WTC11 (cell line): Measurements from ENCODE around the gene HCN1. TPM values are rescaled to one million over a fixed set of nuclear protein-coding genes. Genes with fewer than 3 reads are reported as not detected.

Experiments
- ATAC-seq: fragments of 200-7000 bp; cut with Tn5 transposase; 2 replicates; pipeline ENCODE4 v1.10.0; 2021; ENCODE audit warnings: mild to moderate bottlenecking, moderate library complexity
- CTCF ChIA-PET: fragments of 300-600 bp; sonication (Branson Sonifier 250); formaldehyde crosslinking; loops from one replicate; lab custom pipeline; 2021; ENCODE audit warnings: antibody characterized with exemption; lab: Charles Lee
- POLR2A ChIA-PET: fragments of 350-600 bp; sonication (Branson Sonifier 250); formaldehyde crosslinking; loops from one replicate; lab custom pipeline; 2021; ENCODE audit warnings: antibody characterized with exemption; lab: Charles Lee
- DNase-seq: peaks from one replicate; pipeline ENCODE4 v3.0.0; 2021; ENCODE audit warnings: low spot score
- H3K27ac Mint-ChIP-seq: 2 replicates; pipeline ENCODE4 v1.8.0; 2021; ENCODE audit warnings: mixed read lengths
- H3K27me3 Mint-ChIP-seq: 2 replicates; pipeline ENCODE4 v1.8.0; 2021; ENCODE audit warnings: low read depth, mild to moderate bottlenecking, moderate library complexity, mixed read lengths
- H3K36me3 Mint-ChIP-seq: 2 replicates; pipeline ENCODE4 v1.8.0; 2021; ENCODE audit warnings: mixed read lengths
- H3K4me1 Mint-ChIP-seq: 2 replicates; pipeline ENCODE4 v1.8.0; 2022; ENCODE audit warnings: mixed read lengths
- H3K4me3 Mint-ChIP-seq: 2 replicates; pipeline ENCODE4 v1.8.0; 2021; ENCODE audit warnings: mild to moderate bottlenecking, moderate library complexity, mixed read lengths
- H3K9me3 Mint-ChIP-seq: 2 replicates; pipeline ENCODE4 v1.8.0; 2021; ENCODE audit warnings: mixed read lengths
- AR ChIP-seq: fragments of 250-450 bp; sonication (Bioruptor Pico); IDR thresholded peaks from 2 replicates; pipeline ENCODE4 v1.9.0; 2021; ENCODE audit warnings: mild to moderate bottlenecking
- CBFB ChIP-seq: sonication (generic); formaldehyde crosslinking; IDR thresholded peaks from 2 replicates; pipeline ENCODE4 v1.8.1; 2022; ENCODE audit warnings: mild to moderate bottlenecking, low read depth, missing genetic modification reagents
- FOXJ3 ChIP-seq: sonication (generic); formaldehyde crosslinking; IDR thresholded peaks from 2 replicates; pipeline ENCODE4 v1.9.0; 2021; ENCODE audit warnings: missing genetic modification reagents, mild to moderate bottlenecking, borderline replicate concordance
- RELA ChIP-seq: sonication (generic); formaldehyde crosslinking; IDR thresholded peaks from 2 replicates; pipeline ENCODE4 v1.8.1; 2022; ENCODE audit warnings: missing genetic modification reagents, mild to moderate bottlenecking, borderline replicate concordance
- RORB ChIP-seq: fragments of 250-450 bp; sonication (Bioruptor Pico); IDR thresholded peaks from 2 replicates; pipeline ENCODE4 v1.9.0; 2021; ENCODE audit warnings: mild to moderate bottlenecking
- ZBTB21 ChIP-seq: sonication (generic); formaldehyde crosslinking; IDR thresholded peaks from 2 replicates; pipeline ENCODE4 v1.8.1; 2023; ENCODE audit warnings: mild to moderate bottlenecking, missing genetic modification reagents, borderline replicate concordance
- ZNF121 ChIP-seq: sonication (generic); formaldehyde crosslinking; IDR thresholded peaks from 2 replicates; pipeline ENCODE4 v1.8.0; 2023; ENCODE audit warnings: missing genetic modification reagents
- ZNF232 ChIP-seq: sonication (generic); formaldehyde crosslinking; IDR thresholded peaks from 2 replicates; pipeline ENCODE4 v1.8.0; 2022; ENCODE audit warnings: mild to moderate bottlenecking, missing genetic modification reagents
- ZNF263 ChIP-seq: sonication (generic); formaldehyde crosslinking; IDR thresholded peaks from 2 replicates; pipeline ENCODE4 v1.8.1; 2022; ENCODE audit warnings: low read depth, mild to moderate bottlenecking, moderate library complexity, missing genetic modification reagents
- ZNF396 ChIP-seq: fragments of 250-450 bp; sonication (Bioruptor Pico); IDR thresholded peaks from 2 replicates; pipeline ENCODE4 v1.8.0; 2021; ENCODE audit warnings: mild to moderate bottlenecking, moderate library complexity, borderline replicate concordance
- total RNA-seq: library from RNA; stranded (reverse); gene quantifications from 3 replicates; pipeline ENCODE4 v1.2.3, GENCODE V29; 2021
- TF ChIP-seq, protein P1 (sequence below): sonication (generic); formaldehyde crosslinking; IDR thresholded peaks from 2 replicates; pipeline ENCODE4 v1.8.0; 2022; ENCODE audit warnings: mild to moderate bottlenecking, missing genetic modification reagents
- TF ChIP-seq, protein P2 (sequence below): sonication (generic); formaldehyde crosslinking; IDR thresholded peaks from 2 replicates; pipeline ENCODE4 v1.8.1; 2022; ENCODE audit warnings: mild to moderate bottlenecking, moderate library complexity, missing genetic modification reagents
- TF ChIP-seq, protein P3 (sequence below): sonication (generic); formaldehyde crosslinking; IDR thresholded peaks from 2 replicates; pipeline ENCODE4 v1.8.0; 2023; ENCODE audit warnings: missing genetic modification reagents, mild to moderate bottlenecking, borderline replicate concordance
- TF ChIP-seq, protein P4 (sequence below): sonication (generic); formaldehyde crosslinking; IDR thresholded peaks from 2 replicates; pipeline ENCODE4 v1.8.1; 2022; ENCODE audit warnings: missing genetic modification reagents, borderline replicate concordance
- TF ChIP-seq, protein P5 (sequence below): sonication (generic); formaldehyde crosslinking; IDR thresholded peaks from 2 replicates; pipeline ENCODE4 v1.8.1; 2023; ENCODE audit warnings: mild to moderate bottlenecking, missing genetic modification reagents, moderate library complexity
- TF ChIP-seq, protein P6 (sequence below): sonication (generic); formaldehyde crosslinking; IDR thresholded peaks from 2 replicates; pipeline ENCODE4 v1.8.1; 2022; ENCODE audit warnings: low read depth, mild to moderate bottlenecking, moderate library complexity, missing genetic modification reagents, borderline replicate concordance

Gene HCN1
- total RNA-seq, 1 experiment from 2014 or later: 2.2 TPM

DNA sequence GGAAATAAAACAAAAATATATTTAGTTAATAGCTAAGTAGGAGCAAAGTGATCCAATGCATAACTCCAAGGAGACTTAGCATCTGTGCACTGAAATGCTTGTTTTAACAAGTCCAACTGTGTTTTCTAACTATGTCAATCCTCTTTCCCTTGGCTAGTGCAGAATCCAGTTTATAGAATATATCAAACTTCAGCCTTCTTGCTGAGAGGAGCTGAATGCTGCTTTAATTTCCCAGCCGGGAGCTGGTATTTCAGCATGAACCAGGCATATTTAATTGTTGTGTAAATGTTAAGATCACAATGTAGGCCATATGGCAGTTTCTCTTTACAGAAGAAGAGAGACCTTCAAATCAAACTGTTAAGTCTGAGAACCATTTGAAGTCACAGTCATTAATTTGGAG, 411.7 kb downstream of the HCN1 start (continued):
- TF ChIP-seq, protein P1, sequence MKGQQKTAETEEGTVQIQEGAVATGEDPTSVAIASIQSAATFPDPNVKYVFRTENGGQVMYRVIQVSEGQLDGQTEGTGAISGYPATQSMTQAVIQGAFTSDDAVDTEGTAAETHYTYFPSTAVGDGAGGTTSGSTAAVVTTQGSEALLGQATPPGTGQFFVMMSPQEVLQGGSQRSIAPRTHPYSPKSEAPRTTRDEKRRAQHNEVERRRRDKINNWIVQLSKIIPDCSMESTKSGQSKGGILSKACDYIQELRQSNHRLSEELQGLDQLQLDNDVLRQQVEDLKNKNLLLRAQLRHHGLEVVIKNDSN: no peak
- no peak for TF ChIP-seq ZNF396 (CRISPR knock-in tag)

- Mint-ChIP-seq H3K9me3 (peaks cover 38% of the 10 kb centered on the region), H3K4me1 (peaks cover 52% of the 10 kb centered on the region), H3K27me3 (no peaks in the 10 kb centered on the region), H3K36me3 (peaks cover 37% of the 10 kb centered on the region), H3K4me3 (no peak overlapping the region), H3K27ac (peak overlapping the region; percentile 24)
- POLR2A ChIA-PET: no interaction called here
- CTCF ChIA-PET: no interaction called here
- TF ChIP-seq, protein P2, sequence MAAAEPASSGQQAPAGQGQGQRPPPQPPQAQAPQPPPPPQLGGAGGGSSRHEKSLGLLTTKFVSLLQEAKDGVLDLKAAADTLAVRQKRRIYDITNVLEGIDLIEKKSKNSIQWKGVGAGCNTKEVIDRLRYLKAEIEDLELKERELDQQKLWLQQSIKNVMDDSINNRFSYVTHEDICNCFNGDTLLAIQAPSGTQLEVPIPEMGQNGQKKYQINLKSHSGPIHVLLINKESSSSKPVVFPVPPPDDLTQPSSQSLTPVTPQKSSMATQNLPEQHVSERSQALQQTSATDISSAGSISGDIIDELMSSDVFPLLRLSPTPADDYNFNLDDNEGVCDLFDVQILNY (CRISPR knock-in tag): no peak
- TF ChIP-seq CBFB (CRISPR knock-in tag) (no peak), AR (CRISPR knock-in tag) (no peak), FOXJ3 (CRISPR knock-in tag) (no peak), ZNF263 (no peak)
- ATAC-seq (peak; percentile 57), DNase-seq (no peak)
These were observed 415.1 kb downstream of the HCN1 start for GRCh38 chr5:45281081-45281480.

DNA sequence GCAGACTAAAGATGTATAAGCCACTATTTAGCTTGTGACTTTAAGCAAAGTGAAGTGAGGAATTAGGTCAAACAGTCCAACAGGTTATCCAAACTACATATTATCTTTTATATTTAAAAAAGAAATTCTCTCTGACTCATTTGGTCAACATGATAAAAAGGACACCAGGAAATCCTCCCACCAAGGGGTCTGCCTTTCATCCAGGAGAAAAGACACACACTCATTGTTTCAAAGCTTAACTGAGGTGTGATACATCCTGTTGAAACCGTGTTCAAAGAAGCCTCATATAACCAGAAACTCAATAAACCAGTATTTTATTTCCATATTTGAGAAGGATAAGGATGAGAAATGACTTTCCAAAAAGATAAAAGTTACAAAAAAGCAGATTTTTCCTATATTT, 417.1 kb downstream of the HCN1 start:
- TF ChIP-seq ZNF121 (CRISPR knock-in tag) (no peak), RELA (CRISPR knock-in tag) (no peak), ZBTB21 (CRISPR knock-in tag) (no peak), ZNF232 (CRISPR knock-in tag) (no peak), RORB (no peak), ZNF263 (no peak)
- TF ChIP-seq, protein P3, sequence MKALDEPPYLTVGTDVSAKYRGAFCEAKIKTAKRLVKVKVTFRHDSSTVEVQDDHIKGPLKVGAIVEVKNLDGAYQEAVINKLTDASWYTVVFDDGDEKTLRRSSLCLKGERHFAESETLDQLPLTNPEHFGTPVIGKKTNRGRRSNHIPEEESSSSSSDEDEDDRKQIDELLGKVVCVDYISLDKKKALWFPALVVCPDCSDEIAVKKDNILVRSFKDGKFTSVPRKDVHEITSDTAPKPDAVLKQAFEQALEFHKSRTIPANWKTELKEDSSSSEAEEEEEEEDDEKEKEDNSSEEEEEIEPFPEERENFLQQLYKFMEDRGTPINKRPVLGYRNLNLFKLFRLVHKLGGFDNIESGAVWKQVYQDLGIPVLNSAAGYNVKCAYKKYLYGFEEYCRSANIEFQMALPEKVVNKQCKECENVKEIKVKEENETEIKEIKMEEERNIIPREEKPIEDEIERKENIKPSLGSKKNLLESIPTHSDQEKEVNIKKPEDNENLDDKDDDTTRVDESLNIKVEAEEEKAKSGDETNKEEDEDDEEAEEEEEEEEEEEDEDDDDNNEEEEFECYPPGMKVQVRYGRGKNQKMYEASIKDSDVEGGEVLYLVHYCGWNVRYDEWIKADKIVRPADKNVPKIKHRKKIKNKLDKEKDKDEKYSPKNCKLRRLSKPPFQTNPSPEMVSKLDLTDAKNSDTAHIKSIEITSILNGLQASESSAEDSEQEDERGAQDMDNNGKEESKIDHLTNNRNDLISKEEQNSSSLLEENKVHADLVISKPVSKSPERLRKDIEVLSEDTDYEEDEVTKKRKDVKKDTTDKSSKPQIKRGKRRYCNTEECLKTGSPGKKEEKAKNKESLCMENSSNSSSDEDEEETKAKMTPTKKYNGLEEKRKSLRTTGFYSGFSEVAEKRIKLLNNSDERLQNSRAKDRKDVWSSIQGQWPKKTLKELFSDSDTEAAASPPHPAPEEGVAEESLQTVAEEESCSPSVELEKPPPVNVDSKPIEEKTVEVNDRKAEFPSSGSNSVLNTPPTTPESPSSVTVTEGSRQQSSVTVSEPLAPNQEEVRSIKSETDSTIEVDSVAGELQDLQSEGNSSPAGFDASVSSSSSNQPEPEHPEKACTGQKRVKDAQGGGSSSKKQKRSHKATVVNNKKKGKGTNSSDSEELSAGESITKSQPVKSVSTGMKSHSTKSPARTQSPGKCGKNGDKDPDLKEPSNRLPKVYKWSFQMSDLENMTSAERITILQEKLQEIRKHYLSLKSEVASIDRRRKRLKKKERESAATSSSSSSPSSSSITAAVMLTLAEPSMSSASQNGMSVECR: no peak
- TF ChIP-seq, protein P4, sequence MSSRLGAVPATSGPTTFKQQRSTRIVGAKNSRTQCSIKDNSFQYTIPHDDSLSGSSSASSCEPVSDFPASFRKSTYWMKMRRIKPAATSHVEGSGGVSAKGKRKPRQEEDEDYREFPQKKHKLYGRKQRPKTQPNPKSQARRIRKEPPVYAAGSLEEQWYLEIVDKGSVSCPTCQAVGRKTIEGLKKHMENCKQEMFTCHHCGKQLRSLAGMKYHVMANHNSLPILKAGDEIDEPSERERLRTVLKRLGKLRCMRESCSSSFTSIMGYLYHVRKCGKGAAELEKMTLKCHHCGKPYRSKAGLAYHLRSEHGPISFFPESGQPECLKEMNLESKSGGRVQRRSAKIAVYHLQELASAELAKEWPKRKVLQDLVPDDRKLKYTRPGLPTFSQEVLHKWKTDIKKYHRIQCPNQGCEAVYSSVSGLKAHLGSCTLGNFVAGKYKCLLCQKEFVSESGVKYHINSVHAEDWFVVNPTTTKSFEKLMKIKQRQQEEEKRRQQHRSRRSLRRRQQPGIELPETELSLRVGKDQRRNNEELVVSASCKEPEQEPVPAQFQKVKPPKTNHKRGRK (CRISPR knock-in tag): no peak
- TF ChIP-seq, protein P5, sequence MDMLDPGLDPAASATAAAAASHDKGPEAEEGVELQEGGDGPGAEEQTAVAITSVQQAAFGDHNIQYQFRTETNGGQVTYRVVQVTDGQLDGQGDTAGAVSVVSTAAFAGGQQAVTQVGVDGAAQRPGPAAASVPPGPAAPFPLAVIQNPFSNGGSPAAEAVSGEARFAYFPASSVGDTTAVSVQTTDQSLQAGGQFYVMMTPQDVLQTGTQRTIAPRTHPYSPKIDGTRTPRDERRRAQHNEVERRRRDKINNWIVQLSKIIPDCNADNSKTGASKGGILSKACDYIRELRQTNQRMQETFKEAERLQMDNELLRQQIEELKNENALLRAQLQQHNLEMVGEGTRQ (CRISPR knock-in tag): no peak
- TF ChIP-seq, protein P6, sequence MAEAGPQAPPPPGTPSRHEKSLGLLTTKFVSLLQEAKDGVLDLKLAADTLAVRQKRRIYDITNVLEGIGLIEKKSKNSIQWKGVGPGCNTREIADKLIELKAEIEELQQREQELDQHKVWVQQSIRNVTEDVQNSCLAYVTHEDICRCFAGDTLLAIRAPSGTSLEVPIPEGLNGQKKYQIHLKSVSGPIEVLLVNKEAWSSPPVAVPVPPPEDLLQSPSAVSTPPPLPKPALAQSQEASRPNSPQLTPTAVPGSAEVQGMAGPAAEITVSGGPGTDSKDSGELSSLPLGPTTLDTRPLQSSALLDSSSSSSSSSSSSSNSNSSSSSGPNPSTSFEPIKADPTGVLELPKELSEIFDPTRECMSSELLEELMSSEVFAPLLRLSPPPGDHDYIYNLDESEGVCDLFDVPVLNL: no peak
- CTCF ChIA-PET: no interaction called here
- H3K9me3 Mint-ChIP-seq: peaks cover 38% of the 10 kb centered on the region

More for the DNA sequence above, 417.1 kb downstream of the HCN1 start:
- peak; percentile 69 for ATAC-seq
- POLR2A ChIA-PET: no interaction called here
- peaks cover 39% of the 10 kb centered on the region for H3K4me1 Mint-ChIP-seq
- no peak overlapping the region for H3K4me3 Mint-ChIP-seq
- no peak for DNase-seq
- H3K27ac Mint-ChIP-seq: no peak overlapping the region
- no peaks in the 10 kb centered on the region for H3K27me3 Mint-ChIP-seq
- H3K36me3 Mint-ChIP-seq: peaks cover 34% of the 10 kb centered on the region
